Fibroblast of lung (primary cell): ENCODE data around the gene ODAM. TPM values are rescaled to one million over a fixed set of nuclear protein-coding genes. Genes with fewer than 3 reads are reported as not detected.
"Not testable (repeated sequence)": the region's sequence is repeated elsewhere in the genome, so short reads cannot be mapped to it uniquely, and the experiment has no call there.

Experiments used
- DNase-seq, 2 donors: peaks; one replicate each; pipeline versions ENCODE4 v3.0.0 to v3.0.0-alpha.2; 2010; ENCODE audit warnings: low read depth in 2 of 2
- H2AFZ ChIP-seq: 2 replicates; pipeline ENCODE4 v1.5.1; 2012; ENCODE audit warnings: low read length, control low read depth, inconsistent platforms
- H3K27ac ChIP-seq: 2 replicates; pipeline ENCODE4 v1.5.1; 2011; ENCODE audit warnings: low read length, control low read depth; ENCODE audit not compliant: insufficient read depth
- H3K27me3 ChIP-seq: 2 replicates; pipeline ENCODE4 v1.5.1; 2011; ENCODE audit warnings: mild to moderate bottlenecking, low read length; ENCODE audit not compliant: control insufficient read depth, insufficient read depth
- H3K36me3 ChIP-seq: 2 replicates; pipeline ENCODE4 v1.5.1; 2011; ENCODE audit warnings: low read length; ENCODE audit not compliant: control insufficient read depth, insufficient read depth
- H3K4me1 ChIP-seq: 2 replicates; pipeline ENCODE4 v1.5.1; 2011; ENCODE audit warnings: low read length; ENCODE audit not compliant: control insufficient read depth, insufficient read depth; ENCODE audit errors: extremely low read depth
- H3K4me2 ChIP-seq: 2 replicates; pipeline ENCODE4 v1.5.1; 2011; ENCODE audit warnings: low read length, control low read depth; ENCODE audit not compliant: insufficient read depth; ENCODE audit errors: extremely low read depth
- H3K4me3 ChIP-seq, 4 experiments: fragments of 200-600 bp in 1 of 4; sonication (generic) in 1 of 4; replicated peaks in 1 of 4; 2 replicates each; pipeline ENCODE4 v1.5.1; 2011 to 2016; ENCODE audit warnings: low read length in 4 of 4, low read depth in 3 of 4, mild to moderate bottlenecking in 3 of 4, control low read depth in 2 of 4, inconsistent platforms in 1 of 4, mixed read lengths in 1 of 4; ENCODE audit not compliant: insufficient read depth in 1 of 4; ENCODE audit errors: control extremely low read depth in 1 of 4
- H3K79me2 ChIP-seq: 2 replicates; pipeline ENCODE4 v1.5.1; 2012; ENCODE audit warnings: mild to moderate bottlenecking, low read length, inconsistent platforms; ENCODE audit not compliant: control insufficient read depth, insufficient read depth
- H3K9ac ChIP-seq: 2 replicates; pipeline ENCODE4 v1.5.1; 2011; ENCODE audit warnings: mild to moderate bottlenecking, low read length, control low read depth; ENCODE audit not compliant: insufficient read depth
- H3K9me3 ChIP-seq: 2 replicates; pipeline ENCODE4 v1.5.1; 2012; ENCODE audit warnings: low read depth, low read length; ENCODE audit not compliant: control insufficient read depth, insufficient read depth
- H4K20me1 ChIP-seq: 2 replicates; pipeline ENCODE4 v1.5.1; 2011; ENCODE audit warnings: low read length; ENCODE audit not compliant: control insufficient read depth, insufficient read depth; ENCODE audit errors: extremely low read depth
- CTCF ChIP-seq, 2 donors: IDR thresholded peaks in 1 of 2; conservative IDR thresholded peaks in 1 of 2; 1 replicate in 1 of 2; 2 replicates in 1 of 2; pipeline ENCODE4 v1.5.1; 2011 to 2012; ENCODE audit warnings: low read length in 2 of 2, control low read depth in 1 of 2, inconsistent platforms in 1 of 2, low read depth in 1 of 2, mild to moderate bottlenecking in 1 of 2
- EZH2 ChIP-seq: IDR thresholded peaks from 2 replicates; pipeline ENCODE4 v1.5.1; 2012; ENCODE audit warnings: low read length, control low read depth, mild to moderate bottlenecking; ENCODE audit errors: missing control alignments
- polyA plus RNA-seq, 2 donors: library from polyadenylated mRNA; depleted of rRNA in 1 of 2; stranded (reverse) in 1 of 2; unstranded in 1 of 2; fragments of >200 nt; gene quantifications; 2 replicates each; pipeline ENCODE4 v1.2.1, GENCODE V29; 2011 to 2012; ENCODE audit warnings: missing spikeins in 1 of 2
- total RNA-seq: library from RNA; depleted of rRNA; stranded (reverse); fragments of >200 nt; gene quantifications from 2 replicates; pipeline ENCODE4 v1.2.1, GENCODE V29; 2014

ODAM gene
- total and polyA plus RNA-seq, 2 donors (not counting 1 experiment from before 2014, with no cell fraction given), result not detected

GRCh38 chr4:70203601-70204000 lies 8.1 kb downstream of the ODAM start:
- Histone ChIP-seq H3K79me2 (no peaks in the 10 kb centered on the region), H3K4me2 (no peak overlapping the region), H3K27me3 (no peaks in the 10 kb centered on the region), H3K36me3 (no peaks in the 10 kb centered on the region), H3K9ac (no peak overlapping the region), H3K4me1 (no peaks in the 10 kb centered on the region), H4K20me1 (no peaks in the 10 kb centered on the region), H3K9me3 (no peaks in the 10 kb centered on the region), H2AFZ (no peak overlapping the region), H3K4me3 (no peak overlapping the region), H3K27ac (no peak overlapping the region)
- DNase-seq, result no peak
- TF ChIP-seq EZH2 (no peak), CTCF (conservative IDR thresholded peaks at IDR 0.05 in 1 of 2, IDR thresholded peaks at IDR 0.05 in 1 of 2; ENCODE audit: low read depth in 1 of 2, low read length in 2 of 2) (no peak)

GRCh38 chr4:70212752-70213151 lies 17.2 kb downstream of the ODAM start:
- H3K27me3 ChIP-seq, H4K20me1 ChIP-seq, H3K9me3 ChIP-seq, H2AFZ ChIP-seq, H3K36me3 ChIP-seq, H3K4me1 ChIP-seq, H3K4me3 ChIP-seq, H3K27ac ChIP-seq, H3K4me2 ChIP-seq, H3K79me2 ChIP-seq, DNase-seq, H3K9ac ChIP-seq: not testable (repeated sequence)

- not testable (repeated sequence) for H4K20me1 ChIP-seq, H3K36me3 ChIP-seq, H3K9me3 ChIP-seq, H3K27ac ChIP-seq, DNase-seq, H3K79me2 ChIP-seq, H3K4me2 ChIP-seq, H2AFZ ChIP-seq, H3K27me3 ChIP-seq, H3K9ac ChIP-seq, H3K4me1 ChIP-seq, H3K4me3 ChIP-seq
Observed at GRCh38 chr4:70216109-70216508, 20.6 kb downstream of the ODAM start.

GRCh38 chr4:70216550-70216949 lies 21.0 kb downstream of the ODAM start:
- H3K9ac ChIP-seq, H4K20me1 ChIP-seq, H3K79me2 ChIP-seq, H3K4me2 ChIP-seq, H3K36me3 ChIP-seq, H3K27ac ChIP-seq, H3K4me3 ChIP-seq, H3K4me1 ChIP-seq, DNase-seq, H3K27me3 ChIP-seq, H2AFZ ChIP-seq, H3K9me3 ChIP-seq: not testable (repeated sequence)

GRCh38 chr4:70221389-70221788 lies 25.9 kb downstream of the ODAM start:
- not testable (repeated sequence) for H3K9ac ChIP-seq, H2AFZ ChIP-seq, H3K4me2 ChIP-seq, H3K9me3 ChIP-seq, H3K27ac ChIP-seq, DNase-seq, H3K4me3 ChIP-seq, H3K4me1 ChIP-seq, H4K20me1 ChIP-seq, H3K36me3 ChIP-seq, H3K27me3 ChIP-seq, H3K79me2 ChIP-seq

- not testable (repeated sequence) for H3K4me1 ChIP-seq, H3K27ac ChIP-seq, H3K9ac ChIP-seq, H3K36me3 ChIP-seq, H3K4me2 ChIP-seq, H2AFZ ChIP-seq, DNase-seq, H3K9me3 ChIP-seq, H3K27me3 ChIP-seq, H3K4me3 ChIP-seq, H3K79me2 ChIP-seq, H4K20me1 ChIP-seq
Observed at GRCh38 chr4:70221818-70222217, 26.3 kb downstream of the ODAM start.
